CD4-positive, alpha-beta memory T cell (primary cell): ENCODE measurements around the gene AQP12A. TPM values are rescaled to one million over a fixed set of nuclear protein-coding genes. Genes with fewer than 3 reads are reported as not detected.

Experiments used
- CTCF ChIA-PET: fragments of 350-600 bp; sonication (Branson Sonifier 250); formaldehyde crosslinking; loops from one replicate; lab custom pipeline; 2021; ENCODE audit warnings: inconsistent platforms; ENCODE audit not compliant: partially characterized antibody; lab: Charles Lee
- POLR2A ChIA-PET: fragments of 350-600 bp; sonication (Branson Sonifier 250); formaldehyde crosslinking; loops from one replicate; lab custom pipeline; 2021; ENCODE audit not compliant: partially characterized antibody; lab: Charles Lee
- DNase-seq, 5 donors: peaks; one replicate each; pipeline versions ENCODE4 v3.0.0 to v3.0.0-alpha.2; 2020 to 2022; ENCODE audit warnings: mixed read lengths in 1 of 5
- H3K27ac ChIP-seq: one replicate; pipeline ENCODE4 v1.7.0; 2013; ENCODE audit warnings: low read depth, low read length
- H3K27me3 ChIP-seq: 2 replicates; pipeline ENCODE4 v1.7.0; 2013; ENCODE audit warnings: mild to moderate bottlenecking, low read length, moderate library complexity; ENCODE audit not compliant: insufficient read depth
- H3K36me3 ChIP-seq: 2 replicates; pipeline ENCODE4 v1.7.0; 2013; ENCODE audit warnings: mild to moderate bottlenecking, low read length, moderate library complexity; ENCODE audit not compliant: insufficient read depth
- H3K4me1 ChIP-seq: 2 replicates; pipeline ENCODE4 v1.7.0; 2013; ENCODE audit warnings: mild to moderate bottlenecking, low read length, moderate library complexity; ENCODE audit not compliant: insufficient read depth
- H3K4me3 ChIP-seq, 2 donors: one replicate each; pipeline ENCODE4 v1.7.0; 2013; ENCODE audit warnings: low read length in 2 of 2, mild to moderate bottlenecking in 1 of 2
- H3K9me3 ChIP-seq, 2 donors: one replicate each; pipeline ENCODE4 v1.7.0; 2013; ENCODE audit warnings: low read length in 2 of 2, control low read depth in 1 of 2; ENCODE audit not compliant: control insufficient read depth in 1 of 2
- H3K27ac Mint-ChIP-seq, 7 donors: one replicate each; pipeline ENCODE4 v1.8.0; 2020 to 2021; ENCODE audit warnings: mixed read lengths in 7 of 7, mild to moderate bottlenecking in 6 of 7, inconsistent platforms in 3 of 7, moderate library complexity in 3 of 7
- H3K27me3 Mint-ChIP-seq, 2 donors: one replicate each; pipeline ENCODE4 v1.8.0; 2020 to 2021; ENCODE audit warnings: mixed read lengths in 2 of 2
- H3K36me3 Mint-ChIP-seq, 2 donors: one replicate each; pipeline ENCODE4 v1.8.0; 2020 to 2021; ENCODE audit warnings: mixed read lengths in 2 of 2, inconsistent platforms in 1 of 2, mild to moderate bottlenecking in 1 of 2
- H3K4me1 Mint-ChIP-seq, 4 donors: one replicate each; pipeline ENCODE4 v1.8.0; 2020 to 2021; ENCODE audit warnings: mixed read lengths in 4 of 4, mild to moderate bottlenecking in 1 of 4
- H3K4me3 Mint-ChIP-seq, 8 donors: one replicate each; pipeline ENCODE4 v1.8.0; 2020 to 2021; ENCODE audit warnings: mixed read lengths in 8 of 8, mild to moderate bottlenecking in 7 of 8, moderate library complexity in 6 of 8, inconsistent platforms in 3 of 8
- H3K9me3 Mint-ChIP-seq, 8 donors: one replicate each; pipeline ENCODE4 v1.8.0; 2020 to 2021; ENCODE audit warnings: mixed read lengths in 8 of 8, mild to moderate bottlenecking in 5 of 8, inconsistent platforms in 3 of 8, moderate library complexity in 1 of 8
- intact Hi-C: fragments of 100-400 bp; cut with micrococcal nuclease; formaldehyde crosslinking; loops from one replicate; pipeline ENCODE4 v1.15.1; 2023
- polyA plus RNA-seq, 2 donors: library from polyadenylated mRNA; unstranded; fragments of 300-500 nt; fragmentation: Illumina TruSeq; gene quantifications; one replicate each; pipeline ENCODE4 v1.2.3, GENCODE V29; 2021
- total RNA-seq, 2 experiments: library from RNA; stranded (reverse); gene quantifications; one replicate each; pipeline ENCODE4 v1.2.3, GENCODE V29; 2021

Gene AQP12A
- total and polyA plus RNA-seq, 4 experiments from 2014 or later: not detected

GRCh38 chr2:240737958-240738357, 46.3 kb downstream of the AQP12A start:
- no peaks in the 10 kb centered on the region for H3K9me3 Mint-ChIP-seq
- H3K9me3 ChIP-seq: no peaks in the 10 kb centered on the region
- no peaks in the 10 kb centered on the region for H3K4me1 ChIP-seq
- no peak for DNase-seq
- ChIA-PET CTCF (interaction anchor here (0.7 kb wide), 1 partner anchor 224 kb away, joined by 3 read pairs; no protein-coding TSS in a partner anchor), POLR2A (no interaction called here)
- no peaks in the 10 kb centered on the region for H3K27me3 Mint-ChIP-seq
- no peak overlapping the region for H3K4me3 Mint-ChIP-seq
- no peaks in the 10 kb centered on the region for H3K36me3 ChIP-seq
- intact Hi-C loops: no loop called here
- no peak overlapping the region for H3K27ac ChIP-seq
- no peaks in the 10 kb centered on the region for H3K36me3 Mint-ChIP-seq
- no peak overlapping the region for H3K27ac Mint-ChIP-seq
- peaks cover 0 to 12% (median 5%) of the 10 kb centered on the region in 4 donors for H3K4me1 Mint-ChIP-seq
- no peaks in the 10 kb centered on the region for H3K27me3 ChIP-seq
- H3K4me3 ChIP-seq: no peak overlapping the region

- no peaks in the 10 kb centered on the region for H3K27me3 ChIP-seq
Measured at GRCh38 chr2:240739797-240740196, 48.1 kb downstream of the AQP12A start.

GRCh38 chr2:240741091-240741490, 49.4 kb downstream of the AQP12A start:
- Histone ChIP-seq H3K4me3 (no peak overlapping the region), H3K36me3 (no peaks in the 10 kb centered on the region), H3K27ac (no peak overlapping the region), H3K9me3 (no peaks in the 10 kb centered on the region), H3K4me1 (no peaks in the 10 kb centered on the region), H3K27me3 (no peaks in the 10 kb centered on the region)
- ChIA-PET POLR2A (no interaction called here), CTCF (interaction anchor here (1.1 to 1.3 kb wide), 2 partner anchors 14 to 227 kb away, joined by 3 to 4 read pairs; no protein-coding TSS in a partner anchor)
- no peaks in the 10 kb centered on the region for H3K27me3 Mint-ChIP-seq
- no peaks in the 10 kb centered on the region for H3K36me3 Mint-ChIP-seq
- peak overlapping the region in 1 of 7 donors; percentile 18 for H3K27ac Mint-ChIP-seq
- no peak overlapping the region for H3K4me3 Mint-ChIP-seq
- intact Hi-C loops: no loop called here
- no peak for DNase-seq
- peaks cover 0 to 12% (median 5%) of the 10 kb centered on the region in 4 donors for H3K4me1 Mint-ChIP-seq
- H3K9me3 Mint-ChIP-seq: no peaks in the 10 kb centered on the region

More at GRCh38 chr2:240739797-240740196, 48.1 kb downstream of the AQP12A start:
- no peaks in the 10 kb centered on the region for H3K9me3 ChIP-seq
- H3K4me3 ChIP-seq: no peak overlapping the region
- ChIA-PET POLR2A (no interaction called here), CTCF (interaction anchor here (1.3 kb wide), 1 partner anchor 226 kb away, joined by 4 read pairs; no protein-coding TSS in a partner anchor)
- Mint-ChIP-seq H3K36me3 (no peaks in the 10 kb centered on the region), H3K27me3 (no peaks in the 10 kb centered on the region), H3K27ac (peak overlapping the region in 6 of 7 donors; percentile 12 to 72 (median 34)), H3K9me3 (no peaks in the 10 kb centered on the region), H3K4me1 (peaks cover 0 to 12% (median 5%) of the 10 kb centered on the region in 4 donors), H3K4me3 (peak overlapping the region in 6 of 8 donors; percentile 20 to 64 (median 49))
- intact Hi-C loops: no loop called here
- DNase-seq: peak; percentile 3 to 71 (median 31)
- no peaks in the 10 kb centered on the region for H3K4me1 ChIP-seq
- no peaks in the 10 kb centered on the region for H3K36me3 ChIP-seq
- no peak overlapping the region for H3K27ac ChIP-seq

DNA sequence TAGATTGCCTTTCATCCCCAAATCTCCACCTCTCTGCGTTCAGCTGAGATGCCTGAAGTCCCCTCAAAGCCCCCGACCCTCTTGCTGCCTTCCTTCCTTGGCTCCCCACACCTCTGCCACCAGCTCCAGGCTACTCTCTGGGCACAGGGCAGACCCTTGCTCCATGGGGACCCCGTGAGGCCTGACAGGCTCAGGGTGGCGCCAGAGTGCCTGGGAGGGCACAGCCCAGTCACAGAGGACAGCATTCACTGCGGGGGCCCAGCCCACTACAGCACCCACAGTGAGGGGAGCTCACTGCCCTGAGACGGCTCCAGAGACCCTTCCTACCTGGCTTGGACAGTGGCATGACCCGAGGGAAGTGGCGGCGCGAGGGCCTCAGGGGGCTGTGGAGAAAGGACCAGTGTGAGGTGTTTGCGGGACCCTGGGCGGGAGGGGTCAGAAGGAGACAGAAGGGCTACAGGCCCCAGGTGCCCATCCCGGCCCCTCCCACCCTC, 51.0 kb downstream of the AQP12A start:
- Histone ChIP-seq H3K36me3 (no peaks in the 10 kb centered on the region), H3K4me3 (no peak overlapping the region), H3K4me1 (no peaks in the 10 kb centered on the region), H3K9me3 (no peaks in the 10 kb centered on the region), H3K27ac (no peak overlapping the region), H3K27me3 (no peaks in the 10 kb centered on the region)
- H3K4me3 Mint-ChIP-seq: no peak overlapping the region
- H3K27me3 Mint-ChIP-seq: no peaks in the 10 kb centered on the region
- H3K36me3 Mint-ChIP-seq: no peaks in the 10 kb centered on the region
- H3K9me3 Mint-ChIP-seq: no peaks in the 10 kb centered on the region
- intact Hi-C loops: no loop called here
- ChIA-PET CTCF (interaction anchor here (1.6 kb wide), 1 partner anchor 229 kb away, joined by 4 read pairs; no protein-coding TSS in a partner anchor), POLR2A (no interaction called here)
- no peak overlapping the region for H3K27ac Mint-ChIP-seq
- no peak for DNase-seq
- H3K4me1 Mint-ChIP-seq: peaks cover 0 to 12% (median 5%) of the 10 kb centered on the region in 4 donors

DNA sequence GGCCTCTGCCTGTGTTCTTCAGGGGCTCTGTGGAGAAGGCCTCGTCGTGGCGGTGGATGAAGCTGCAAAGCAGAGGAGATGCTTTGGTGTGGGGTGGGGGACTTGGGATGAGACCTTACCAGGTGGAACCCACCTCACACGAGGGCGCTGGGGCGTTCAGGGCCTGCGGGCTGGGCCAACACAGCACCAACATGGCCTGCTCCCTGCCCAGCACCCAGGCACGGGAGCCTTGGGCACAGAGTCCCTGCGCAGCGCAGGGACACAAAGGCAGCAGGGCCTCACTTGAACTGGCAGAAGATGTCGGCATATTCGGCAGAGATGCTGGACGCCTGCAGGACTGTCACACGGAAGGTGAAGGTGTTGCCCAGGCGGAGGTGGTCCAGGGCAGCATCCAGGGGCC, 53.8 kb downstream of the AQP12A start:
- ChIA-PET POLR2A (no interaction called here), CTCF (no interaction called here)
- Mint-ChIP-seq H3K27ac (no peak overlapping the region), H3K4me3 (no peak overlapping the region), H3K36me3 (no peaks in the 10 kb centered on the region), H3K4me1 (no peaks in the 10 kb centered on the region), H3K27me3 (no peaks in the 10 kb centered on the region), H3K9me3 (no peaks in the 10 kb centered on the region)
- H3K27me3 ChIP-seq: no peaks in the 10 kb centered on the region
- intact Hi-C loops: no loop called here
- H3K27ac ChIP-seq: no peak overlapping the region
- H3K4me1 ChIP-seq: no peaks in the 10 kb centered on the region
- no peak for DNase-seq
- H3K36me3 ChIP-seq: no peaks in the 10 kb centered on the region
- H3K4me3 ChIP-seq: no peak overlapping the region
- no peaks in the 10 kb centered on the region for H3K9me3 ChIP-seq

GRCh38 chr2:240745962-240746361, 54.3 kb downstream of the AQP12A start:
- Mint-ChIP-seq H3K4me3 (no peak overlapping the region), H3K27ac (no peak overlapping the region), H3K36me3 (no peaks in the 10 kb centered on the region), H3K9me3 (no peaks in the 10 kb centered on the region), H3K27me3 (no peaks in the 10 kb centered on the region), H3K4me1 (no peaks in the 10 kb centered on the region)
- CTCF ChIA-PET: no interaction called here
- POLR2A ChIA-PET: no interaction called here
- Histone ChIP-seq H3K27me3 (no peaks in the 10 kb centered on the region), H3K4me1 (no peaks in the 10 kb centered on the region), H3K27ac (no peak overlapping the region), H3K4me3 (no peak overlapping the region), H3K9me3 (no peaks in the 10 kb centered on the region), H3K36me3 (no peaks in the 10 kb centered on the region)
- intact Hi-C loops: no loop called here
- no peak for DNase-seq

DNA sequence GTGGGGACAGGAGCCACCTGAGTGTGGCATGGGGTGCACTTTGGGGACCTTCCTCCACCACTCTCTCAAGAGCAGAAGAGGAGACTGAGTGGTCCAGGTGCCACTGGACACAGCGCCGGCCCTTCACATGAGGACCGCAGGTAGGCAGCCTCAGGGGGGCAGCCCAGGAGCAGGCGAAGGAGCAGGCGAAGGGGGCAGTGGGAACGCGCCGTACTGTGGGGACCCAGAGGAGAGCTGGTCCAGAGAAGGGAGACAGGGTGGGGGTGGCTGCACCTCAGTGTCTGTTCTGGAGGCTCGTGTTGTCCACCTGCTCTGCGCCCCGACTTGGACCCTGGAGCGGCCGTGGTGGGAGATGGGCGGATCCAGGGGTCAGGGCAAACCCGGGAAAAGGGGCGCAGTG, 55.0 kb downstream of the AQP12A start:
- no peaks in the 10 kb centered on the region for H3K27me3 Mint-ChIP-seq
- H3K9me3 Mint-ChIP-seq: no peaks in the 10 kb centered on the region
- Histone ChIP-seq H3K36me3 (no peaks in the 10 kb centered on the region), H3K4me3 (no peak overlapping the region), H3K27ac (no peak overlapping the region), H3K4me1 (no peaks in the 10 kb centered on the region), H3K27me3 (no peaks in the 10 kb centered on the region), H3K9me3 (no peaks in the 10 kb centered on the region)
- ChIA-PET POLR2A (no interaction called here), CTCF (no interaction called here)
- DNase-seq: no peak
- H3K27ac Mint-ChIP-seq: peak overlapping the region in 1 of 7 donors; percentile 51
- H3K4me1 Mint-ChIP-seq: no peaks in the 10 kb centered on the region
- no peak overlapping the region for H3K4me3 Mint-ChIP-seq
- H3K36me3 Mint-ChIP-seq: no peaks in the 10 kb centered on the region
- intact Hi-C loops: no loop called here
